BLaER1 (cell line): ENCODE measurements around the gene AK1.
"Not testable (repeated sequence)": the region's sequence is repeated elsewhere in the genome, so short reads cannot be mapped to it uniquely, and the experiment has no call there.

Source experiments
- H3K27ac ChIP-seq: shearing (Covaris generic); formaldehyde crosslinking; 2 replicates; pipeline ENCODE4 v1.8.1; 2022
- H3K27me3 ChIP-seq: shearing (Covaris generic); formaldehyde crosslinking; 2 replicates; pipeline ENCODE4 v1.8.1; 2022
- H3K36me3 ChIP-seq: shearing (Covaris generic); formaldehyde crosslinking; 2 replicates; pipeline ENCODE4 v1.8.1; 2022
- H3K4me1 ChIP-seq: shearing (Covaris generic); formaldehyde crosslinking; 2 replicates; pipeline ENCODE4 v1.8.1; 2022
- H3K4me2 ChIP-seq: shearing (Covaris generic); formaldehyde crosslinking; 2 replicates; pipeline ENCODE4 v1.8.1; 2022
- H3K4me3 ChIP-seq: shearing (Covaris generic); formaldehyde crosslinking; 2 replicates; pipeline ENCODE4 v1.8.1; 2022
- H3K9ac ChIP-seq: shearing (Covaris generic); formaldehyde crosslinking; 2 replicates; pipeline ENCODE4 v1.8.1; 2022
- H3K9me3 ChIP-seq: shearing (Covaris generic); formaldehyde crosslinking; 2 replicates; pipeline ENCODE4 v1.8.1; 2022
- H4K20me1 ChIP-seq: shearing (Covaris generic); formaldehyde crosslinking; 2 replicates; pipeline ENCODE4 v1.8.1; 2022
- Cebpa-rat ChIP-seq: shearing (Covaris generic); IDR thresholded peaks from 2 replicates; pipeline ENCODE4 v1.8.1; 2022

Gene AK1

DNA sequence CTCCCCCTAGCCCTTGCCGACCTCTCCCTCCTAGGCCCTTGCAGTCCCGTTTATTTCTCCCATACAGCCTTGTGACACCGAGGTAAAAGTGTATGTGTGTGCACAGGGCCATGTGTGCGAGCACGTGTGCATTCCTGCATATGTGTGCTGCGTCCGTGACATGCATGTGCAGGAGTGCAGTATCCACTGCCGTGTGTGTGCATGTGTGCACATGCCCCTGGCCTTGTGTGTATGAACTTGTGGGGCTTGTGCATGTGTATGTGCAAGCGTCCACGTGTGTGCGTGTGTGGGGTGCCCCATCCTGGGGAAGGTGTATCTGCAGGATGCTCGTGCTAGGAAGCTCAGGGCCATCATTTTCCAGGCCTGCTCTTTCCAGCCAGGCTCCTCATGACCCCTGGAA is 6.6 kb downstream of the AK1 start:
- peaks cover 89% of the 10 kb centered on the region for H3K4me1 ChIP-seq
- no peaks in the 10 kb centered on the region for H3K27me3 ChIP-seq
- no peaks in the 10 kb centered on the region for H4K20me1 ChIP-seq
- 0 out of 2 replicates have a peak overlapping the region, but pooled peaks have one; percentile 92 for H3K4me2 ChIP-seq
- H3K4me3 ChIP-seq = no peak overlapping the region
- H3K36me3 ChIP-seq = peaks cover 8% of the 10 kb centered on the region; the same call in 1 of the 2 replicates
- H3K9ac ChIP-seq = no peak overlapping the region
- H3K9me3 ChIP-seq = no peaks in the 10 kb centered on the region
- no peak overlapping the region for H3K27ac ChIP-seq
- no peak for TF ChIP-seq Cebpa-rat

DNA sequence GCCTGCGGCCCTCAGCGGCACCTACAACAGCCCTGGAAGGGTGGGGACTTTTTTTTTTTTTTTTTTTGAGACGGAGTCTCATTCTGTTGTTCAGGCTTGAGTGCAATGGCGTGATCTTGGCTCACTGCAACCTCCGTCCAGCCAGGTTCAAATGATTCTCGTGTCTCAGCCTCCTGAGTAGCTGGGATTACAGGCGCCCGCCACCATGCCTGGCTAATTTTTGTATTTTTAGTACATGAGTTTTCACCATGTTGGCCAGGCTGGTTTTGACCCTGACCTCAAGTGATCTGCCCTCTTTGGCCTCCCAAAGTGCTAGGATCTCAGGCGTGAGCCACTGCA is 7.4 kb downstream of the AK1 start:
- H3K4me1 ChIP-seq = peaks cover 89% of the 10 kb centered on the region
- H3K36me3 ChIP-seq, H3K9ac ChIP-seq, H3K27ac ChIP-seq, H3K27me3 ChIP-seq, H4K20me1 ChIP-seq, H3K9me3 ChIP-seq, H3K4me3 ChIP-seq: not testable (repeated sequence)
- peak overlapping the region; percentile 92 for H3K4me2 ChIP-seq

DNA sequence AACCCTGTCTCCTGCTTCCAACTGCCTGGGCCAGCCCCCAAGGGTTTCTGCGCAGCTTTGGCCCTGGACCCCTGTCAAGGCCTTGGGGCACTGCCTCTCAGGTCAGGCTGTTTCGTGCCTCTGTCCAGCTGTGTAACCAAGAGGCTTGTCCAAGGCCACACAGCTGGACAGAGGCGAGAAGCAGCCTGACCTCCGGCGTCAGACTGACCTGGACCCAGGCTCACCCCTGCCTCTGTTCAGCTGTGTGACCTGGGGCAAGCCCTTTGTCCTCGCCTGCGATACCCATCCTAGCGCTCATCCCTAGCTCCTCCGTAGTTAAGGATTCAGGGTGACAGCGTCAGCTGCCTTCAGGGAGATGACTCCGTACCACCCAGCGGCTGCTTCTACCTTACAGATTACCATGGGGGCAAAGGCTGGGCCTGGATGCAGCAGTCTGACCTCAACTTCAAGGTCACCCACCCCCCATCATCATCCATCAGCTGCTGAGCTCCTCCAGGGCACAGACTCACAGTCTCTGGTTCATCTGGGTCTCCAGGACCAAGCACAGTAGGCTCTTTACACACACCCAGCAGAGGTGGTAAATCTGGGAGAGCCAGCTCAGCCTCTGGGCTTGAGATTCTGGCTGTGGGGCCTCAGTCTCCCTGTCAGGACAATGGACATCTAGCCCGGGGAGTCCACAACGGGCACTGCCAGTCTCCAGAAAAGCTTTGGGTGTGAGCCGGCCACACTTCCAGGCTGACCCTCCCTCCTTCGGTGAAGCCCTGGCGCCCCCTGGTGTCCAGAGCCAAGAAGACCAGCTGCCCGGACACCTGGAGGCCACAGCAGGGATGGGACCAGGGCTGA is 7.9 kb downstream of the AK1 start:
- Histone ChIP-seq H3K27ac (peak overlapping the region; percentile 92), H3K4me3 (no peak overlapping the region), H3K36me3 (peaks cover 8% of the 10 kb centered on the region; the same call in 1 of the 2 replicates), H3K27me3 (no peaks in the 10 kb centered on the region), H3K4me1 (peaks cover 89% of the 10 kb centered on the region), H4K20me1 (no peaks in the 10 kb centered on the region), H3K4me2 (peak overlapping the region; percentile 92), H3K9me3 (no peaks in the 10 kb centered on the region), H3K9ac (peak overlapping the region; percentile 49; the same call in 1 of the 2 replicates)
- TF ChIP-seq Cebpa-rat = no peak

DNA sequence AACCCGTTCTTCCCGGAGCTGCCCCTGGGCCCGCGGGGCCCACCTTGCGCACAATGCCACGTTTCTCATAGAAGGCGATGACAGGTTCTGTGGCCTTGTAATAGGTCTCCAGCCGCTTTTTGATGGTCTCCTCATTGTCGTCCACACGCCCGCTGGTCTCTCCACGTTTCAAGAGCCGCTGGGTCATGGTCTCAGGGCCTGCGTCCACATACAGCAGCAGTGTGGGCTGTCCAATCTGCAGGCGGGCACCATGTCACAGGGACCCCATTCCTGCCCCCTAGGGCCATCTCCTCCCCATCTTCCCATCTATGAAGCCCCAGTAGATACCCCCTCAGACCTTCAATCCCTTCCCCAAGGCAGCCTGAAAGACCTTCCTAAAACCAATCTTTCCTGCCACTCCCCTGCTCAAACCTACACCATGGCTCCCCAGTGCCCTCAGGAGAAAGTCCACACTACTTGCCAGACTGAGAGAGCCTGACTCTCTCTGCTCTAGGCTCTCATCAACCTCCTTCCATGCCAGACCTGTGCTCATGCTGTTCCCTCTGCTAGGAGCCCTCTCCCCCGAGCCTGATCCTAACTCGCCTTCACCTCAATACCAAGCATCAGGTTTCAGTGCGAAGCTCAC is 9.1 kb downstream of the AK1 start:
- TF ChIP-seq Cebpa-rat = no peak
- H3K9me3 ChIP-seq = no peaks in the 10 kb centered on the region
- H3K9ac ChIP-seq = no peak overlapping the region; the same call in 1 of the 2 replicates
- H3K4me1 ChIP-seq = peaks cover 89% of the 10 kb centered on the region
- H4K20me1 ChIP-seq = no peaks in the 10 kb centered on the region
- H3K27me3 ChIP-seq = no peaks in the 10 kb centered on the region
- H3K27ac ChIP-seq = peak overlapping the region; percentile 92
- H3K36me3 ChIP-seq = peaks cover 8% of the 10 kb centered on the region; the same call in 1 of the 2 replicates
- H3K4me3 ChIP-seq = no peak overlapping the region
- H3K4me2 ChIP-seq = peak overlapping the region; percentile 92

DNA sequence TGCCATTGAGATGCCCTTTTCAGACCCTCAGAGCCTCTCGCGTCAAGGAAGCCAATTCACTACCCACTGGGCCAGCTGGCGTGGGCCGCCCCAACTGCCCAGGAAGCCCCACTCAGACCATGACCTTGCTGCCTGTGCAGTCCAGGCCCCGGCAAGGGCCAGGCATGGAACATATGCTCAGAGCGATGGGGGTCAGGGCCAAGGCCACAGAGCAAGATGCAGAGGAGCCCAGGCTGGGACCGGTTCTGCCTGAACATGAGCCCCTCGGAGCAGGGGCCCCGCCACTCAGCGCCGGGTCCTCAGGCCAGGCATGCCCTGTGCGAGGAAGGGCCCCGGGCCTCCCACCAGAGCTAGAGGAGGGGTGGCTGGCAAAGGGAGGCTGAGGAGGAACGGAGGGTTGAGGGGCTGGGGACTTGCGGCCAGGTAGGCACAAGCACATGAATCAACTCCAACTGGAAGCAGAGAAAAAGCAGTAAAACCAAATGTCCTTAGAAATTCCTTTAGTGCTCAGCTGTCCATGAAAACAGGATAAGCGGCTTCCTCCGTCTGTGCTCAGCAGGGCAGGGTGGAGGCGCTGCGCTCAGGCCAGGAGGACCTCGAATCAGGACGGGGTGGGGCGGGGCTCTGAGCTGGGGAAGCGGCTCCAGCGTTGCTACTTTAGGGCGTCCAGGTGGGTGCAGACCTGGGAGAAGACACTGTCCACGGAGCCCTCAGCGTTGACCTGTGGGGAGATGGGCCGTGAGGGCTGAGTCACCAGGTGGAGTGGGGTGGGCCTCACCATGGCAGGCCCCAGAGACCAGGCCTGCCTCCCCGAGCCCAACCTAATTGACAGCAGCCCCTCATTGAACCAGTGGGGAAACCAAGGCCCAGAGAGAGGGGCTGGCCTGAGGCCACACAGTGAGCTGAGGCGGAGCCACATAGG is 9.9 kb downstream of the AK1 start:
- Histone ChIP-seq H4K20me1 (no peaks in the 10 kb centered on the region), H3K9me3 (no peaks in the 10 kb centered on the region), H3K36me3 (peaks cover 8% of the 10 kb centered on the region; the same call in 1 of the 2 replicates), H3K9ac (peak overlapping the region; percentile 38; the same call in 1 of the 2 replicates), H3K4me3 (no peak overlapping the region), H3K27me3 (no peaks in the 10 kb centered on the region), H3K4me2 (peak overlapping the region; percentile 92), H3K27ac (peak overlapping the region; percentile 92), H3K4me1 (peaks cover 89% of the 10 kb centered on the region)
- TF ChIP-seq Cebpa-rat = no peak

DNA sequence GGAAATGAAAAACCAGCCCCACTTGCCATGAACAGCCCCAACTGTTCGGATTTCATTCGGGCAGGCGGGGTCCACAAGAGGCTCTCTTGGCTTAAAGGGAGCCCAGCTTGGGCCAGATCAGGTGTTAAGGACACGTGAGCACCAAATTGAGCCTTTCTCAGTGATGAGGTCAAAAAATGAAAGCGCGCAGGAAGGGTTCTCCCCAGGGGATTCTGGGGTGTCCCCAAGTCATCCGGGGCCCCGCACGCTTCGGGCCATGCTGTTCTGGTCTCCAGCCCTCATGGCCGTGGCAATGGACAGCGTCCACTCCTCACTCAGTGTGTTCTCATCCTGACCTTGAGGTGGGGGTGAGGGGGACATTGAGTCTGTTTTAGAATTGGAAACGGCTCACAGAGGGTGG is 10.9 kb downstream of the AK1 start:
- Histone ChIP-seq H3K9me3 (no peaks in the 10 kb centered on the region), H4K20me1 (no peaks in the 10 kb centered on the region), H3K27me3 (no peaks in the 10 kb centered on the region), H3K27ac (peak overlapping the region; percentile 92), H3K4me1 (peaks cover 92% of the 10 kb centered on the region), H3K4me3 (no peak overlapping the region), H3K4me2 (peak overlapping the region; percentile 92), H3K9ac (peak overlapping the region; percentile 71; the same call in 1 of the 2 replicates), H3K36me3 (peaks cover 8% of the 10 kb centered on the region; the same call in 1 of the 2 replicates)
- no peak for TF ChIP-seq Cebpa-rat

DNA sequence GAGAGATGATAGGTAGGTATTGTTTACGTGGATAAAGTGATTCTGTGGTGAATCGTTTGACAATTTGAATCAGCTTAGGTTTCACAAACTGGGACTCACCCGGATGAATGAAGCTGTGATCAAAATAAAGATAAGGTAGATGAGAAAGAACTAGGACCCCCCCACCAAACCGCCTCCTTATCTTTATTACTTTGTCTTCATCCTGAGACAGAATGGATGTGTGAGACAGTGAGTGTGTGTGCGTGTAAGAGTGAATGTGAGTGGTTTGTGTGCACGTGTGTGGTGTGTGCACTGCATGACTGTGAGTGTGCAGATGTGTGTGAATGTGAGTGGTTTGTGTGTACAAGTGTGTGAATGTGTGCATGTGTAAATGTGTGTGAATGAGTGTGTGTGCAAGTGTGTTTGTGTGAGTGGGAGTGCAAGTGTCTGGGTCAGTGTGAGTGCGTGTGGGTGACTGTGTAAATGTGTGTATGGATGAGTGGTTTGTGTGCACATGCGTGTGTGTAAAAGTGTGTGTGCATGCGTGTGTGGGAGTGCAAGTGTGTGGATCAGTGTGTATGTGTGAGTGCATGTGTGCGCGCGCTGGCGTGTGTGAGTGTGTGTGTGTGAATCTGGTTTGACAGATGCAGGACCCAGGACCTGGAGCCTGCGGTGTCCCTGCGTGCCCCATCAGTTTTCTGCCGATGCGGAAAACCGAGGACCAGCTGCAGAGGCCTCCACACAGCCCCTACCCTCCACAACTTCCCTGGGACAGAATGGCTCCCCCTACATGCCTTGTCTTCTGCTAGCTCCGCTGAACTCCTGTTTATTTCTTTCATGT is 11.6 kb downstream of the AK1 start:
- no peaks in the 10 kb centered on the region for H3K27me3 ChIP-seq
- H3K4me2 ChIP-seq = peak overlapping the region; percentile 92
- no peaks in the 10 kb centered on the region for H3K9me3 ChIP-seq
- no peak for TF ChIP-seq Cebpa-rat
- no peak overlapping the region for H3K4me3 ChIP-seq
- peaks cover 5% of the 10 kb centered on the region; the same call in 1 of the 2 replicates for H3K36me3 ChIP-seq
- peaks cover 98% of the 10 kb centered on the region for H3K4me1 ChIP-seq
- no peaks in the 10 kb centered on the region for H4K20me1 ChIP-seq
- H3K27ac ChIP-seq = peak overlapping the region; percentile 92
- peak overlapping the region; percentile 71 for H3K9ac ChIP-seq

DNA sequence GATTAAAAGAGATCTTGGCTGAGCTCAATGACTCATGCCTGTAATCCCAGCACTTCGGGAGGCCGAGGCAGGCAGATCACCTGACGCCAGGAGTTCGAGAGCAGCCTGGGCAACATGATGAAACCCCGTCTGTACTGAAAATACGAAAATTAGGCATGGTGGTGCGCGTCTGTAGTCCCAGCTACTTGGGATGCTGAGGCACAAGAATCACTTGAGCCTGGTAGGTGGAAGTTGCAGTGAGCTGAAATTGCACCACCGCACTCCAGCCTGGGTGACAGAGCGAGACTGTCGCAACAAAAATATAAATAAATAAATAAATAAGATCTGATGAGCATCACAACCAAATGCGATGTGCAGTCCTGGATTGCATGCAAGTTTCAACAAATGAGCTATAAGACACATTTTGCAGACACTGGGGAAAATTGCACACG is 14.3 kb downstream of the AK1 start:
- peak overlapping the region; percentile 92 for H3K27ac ChIP-seq
- H4K20me1 ChIP-seq = no peaks in the 10 kb centered on the region
- H3K9ac ChIP-seq = peak overlapping the region; percentile 79
- no peak overlapping the region for H3K4me3 ChIP-seq
- H3K36me3 ChIP-seq = peaks cover 4% of the 10 kb centered on the region; the same call in 1 of the 2 replicates
- no peaks in the 10 kb centered on the region for H3K27me3 ChIP-seq
- peak overlapping the region; percentile 92 for H3K4me2 ChIP-seq
- H3K9me3 ChIP-seq = no peaks in the 10 kb centered on the region
- peaks cover 100% of the 10 kb centered on the region for H3K4me1 ChIP-seq
- TF ChIP-seq Cebpa-rat = no peak
